Stimulated activated naive CD8-positive, alpha-beta T cell treated with anti-CD3 and anti-CD28 coated beads, Interleukin-15, amount 100 ng/mL, for 72 hours (primary cell): ENCODE measurements around the gene CD276.
"Not testable (repeated sequence)": the region's sequence is repeated elsewhere in the genome, so short reads cannot be mapped to it uniquely, and the experiment has no call there.

Experiments used
- ATAC-seq: fragments of 150-1000 bp; cut with Tn5 transposase; 2 replicates; pipeline ENCODE4 v1.10.0; 2021; ENCODE audit warnings: mild to moderate bottlenecking, moderate library complexity
- DNase-seq, 2 donors: peaks; one replicate each; pipeline ENCODE4 v3.0.0; 2021 to 2022
- H3K27ac Mint-ChIP-seq, 2 donors: one replicate each; pipeline ENCODE4 v1.8.0; 2022; ENCODE audit warnings: mild to moderate bottlenecking in 2 of 2, mixed read lengths in 2 of 2, moderate library complexity in 2 of 2
- H3K27me3 Mint-ChIP-seq: one replicate; pipeline ENCODE4 v1.8.0; 2022; ENCODE audit warnings: mixed read lengths
- H3K4me1 Mint-ChIP-seq: one replicate; pipeline ENCODE4 v1.8.0; 2022; ENCODE audit warnings: mild to moderate bottlenecking, mixed read lengths
- H3K4me3 Mint-ChIP-seq, 2 donors: one replicate each; pipeline ENCODE4 v1.8.0; 2022; ENCODE audit warnings: mild to moderate bottlenecking in 2 of 2, mixed read lengths in 2 of 2, moderate library complexity in 1 of 2
- H3K9me3 Mint-ChIP-seq, 2 donors: one replicate each; pipeline ENCODE4 v1.8.0; 2022; ENCODE audit warnings: mixed read lengths in 2 of 2

Gene CD276

DNA sequence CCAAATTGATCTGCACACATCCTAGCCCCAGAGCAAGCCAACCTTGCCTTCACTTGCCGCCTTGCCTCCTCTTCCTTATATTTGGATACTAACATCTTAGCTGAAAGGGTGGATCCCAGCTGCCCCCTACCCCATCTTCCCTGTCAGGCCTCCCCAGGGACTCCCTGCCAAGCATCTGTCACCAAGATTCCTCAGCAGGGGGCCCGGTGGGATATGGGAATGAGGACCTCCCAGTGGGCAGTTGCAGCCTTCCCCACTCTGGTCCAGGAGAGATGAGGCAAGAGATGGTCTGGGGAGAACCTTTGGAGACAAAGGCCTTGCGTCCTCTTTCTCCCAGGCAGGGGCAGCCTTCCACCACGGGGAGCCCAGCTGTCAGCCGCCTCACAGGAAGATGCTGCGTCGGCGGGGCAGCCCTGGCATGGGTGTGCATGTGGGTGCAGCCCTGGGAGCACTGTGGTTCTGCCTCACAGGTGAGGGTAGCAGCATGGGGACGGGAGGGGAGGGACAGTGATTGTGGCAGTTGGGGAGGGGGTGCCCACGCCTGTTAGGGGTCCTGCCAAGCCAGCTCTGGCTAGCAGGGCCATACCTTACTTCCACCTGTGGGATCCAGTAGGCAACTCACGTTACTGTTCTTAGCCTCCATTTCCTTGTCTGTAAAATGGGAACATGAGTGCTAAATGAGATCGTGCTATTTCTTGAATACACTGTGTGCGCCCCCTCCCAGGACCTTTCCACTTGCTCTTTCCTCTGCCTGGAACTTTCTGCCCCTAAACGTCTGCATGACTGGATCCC, 15.3 kb downstream of the CD276 start:
- ATAC-seq (no peak), DNase-seq (no peak)
- H3K4me1 Mint-ChIP-seq, result peaks cover 28% of the 10 kb centered on the region
- H3K27ac Mint-ChIP-seq, result peak overlapping the region in 1 of 2 donors; percentile 56
- H3K27me3 Mint-ChIP-seq, result peaks cover 89% of the 10 kb centered on the region
- H3K9me3 Mint-ChIP-seq, result no peaks in the 10 kb centered on the region
- no peak overlapping the region for H3K4me3 Mint-ChIP-seq

DNA sequence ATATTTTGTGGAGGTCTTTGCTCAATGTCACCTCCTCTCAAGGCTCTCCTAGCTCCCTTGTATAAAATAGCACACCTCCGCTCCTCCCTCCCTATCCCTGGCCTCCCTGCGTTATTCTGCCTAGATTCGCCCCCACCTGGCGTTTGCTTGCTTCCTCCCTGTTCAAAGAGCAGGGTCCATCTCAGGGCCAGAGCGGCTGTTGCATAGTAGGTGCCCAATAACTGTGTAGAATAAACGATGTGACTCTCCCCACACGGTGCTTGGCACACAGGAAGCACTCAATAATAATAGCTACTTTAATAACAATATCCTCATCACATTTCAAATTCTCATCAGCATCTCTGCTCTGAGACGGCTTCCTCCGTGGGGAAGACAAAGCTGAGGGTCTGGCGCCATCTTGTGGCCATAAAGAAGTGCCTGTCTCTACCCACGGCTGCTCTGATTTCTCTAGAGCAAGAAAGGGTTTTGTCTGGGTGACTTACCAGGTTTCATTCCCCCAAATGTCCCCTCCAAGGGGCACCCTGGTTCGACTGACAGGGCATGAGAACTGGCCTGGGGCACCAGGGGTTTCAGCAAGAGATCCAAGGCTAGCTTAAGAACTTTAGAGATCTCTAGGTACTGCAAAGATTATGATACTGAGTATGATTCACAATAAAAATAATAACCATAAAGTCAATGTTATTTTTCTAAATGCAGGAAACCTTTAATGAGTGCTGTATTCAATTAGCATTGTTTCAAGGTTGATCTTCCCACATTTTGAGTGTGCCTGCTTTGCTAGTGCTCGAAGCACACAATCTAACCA, 16.1 kb downstream of the CD276 start:
- no peak overlapping the region for H3K4me3 Mint-ChIP-seq
- peaks cover 33% of the 10 kb centered on the region for H3K4me1 Mint-ChIP-seq
- peak; percentile 52 for ATAC-seq
- H3K27ac Mint-ChIP-seq, result no peak overlapping the region
- peaks cover 89% of the 10 kb centered on the region for H3K27me3 Mint-ChIP-seq
- no peaks in the 10 kb centered on the region for H3K9me3 Mint-ChIP-seq
- DNase-seq, result peak; percentile 71 to 73

DNA sequence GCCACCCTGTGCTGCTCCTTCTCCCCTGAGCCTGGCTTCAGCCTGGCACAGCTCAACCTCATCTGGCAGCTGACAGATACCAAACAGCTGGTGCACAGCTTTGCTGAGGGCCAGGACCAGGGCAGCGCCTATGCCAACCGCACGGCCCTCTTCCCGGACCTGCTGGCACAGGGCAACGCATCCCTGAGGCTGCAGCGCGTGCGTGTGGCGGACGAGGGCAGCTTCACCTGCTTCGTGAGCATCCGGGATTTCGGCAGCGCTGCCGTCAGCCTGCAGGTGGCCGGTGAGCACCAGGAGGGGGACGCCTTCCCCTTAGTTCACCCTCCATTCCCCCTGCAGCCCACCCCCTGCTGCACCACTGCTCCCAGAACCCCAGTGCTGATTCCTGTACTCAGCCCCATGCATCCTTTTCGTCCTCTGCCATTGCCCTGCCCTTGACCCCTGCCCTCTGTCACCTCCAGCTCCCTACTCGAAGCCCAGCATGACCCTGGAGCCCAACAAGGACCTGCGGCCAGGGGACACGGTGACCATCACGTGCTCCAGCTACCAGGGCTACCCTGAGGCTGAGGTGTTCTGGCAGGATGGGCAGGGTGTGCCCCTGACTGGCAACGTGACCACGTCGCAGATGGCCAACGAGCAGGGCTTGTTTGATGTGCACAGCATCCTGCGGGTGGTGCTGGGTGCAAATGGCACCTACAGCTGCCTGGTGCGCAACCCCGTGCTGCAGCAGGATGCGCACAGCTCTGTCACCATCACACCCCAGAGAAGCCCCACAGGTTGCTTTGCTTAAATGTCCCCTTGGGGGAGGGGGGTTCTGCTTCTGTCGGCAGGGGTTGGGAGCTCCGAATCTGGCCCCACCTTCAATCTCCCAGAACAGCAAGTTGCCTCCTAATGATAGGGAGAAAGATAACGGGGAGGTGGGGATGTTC, 18.4 kb downstream of the CD276 start:
- not testable (repeated sequence) for H3K4me3 Mint-ChIP-seq, ATAC-seq, DNase-seq, H3K9me3 Mint-ChIP-seq
- Mint-ChIP-seq H3K27ac (peak overlapping the region in 1 of 2 donors; percentile 24), H3K4me1 (peaks cover 18% of the 10 kb centered on the region), H3K27me3 (peaks cover 75% of the 10 kb centered on the region)

DNA sequence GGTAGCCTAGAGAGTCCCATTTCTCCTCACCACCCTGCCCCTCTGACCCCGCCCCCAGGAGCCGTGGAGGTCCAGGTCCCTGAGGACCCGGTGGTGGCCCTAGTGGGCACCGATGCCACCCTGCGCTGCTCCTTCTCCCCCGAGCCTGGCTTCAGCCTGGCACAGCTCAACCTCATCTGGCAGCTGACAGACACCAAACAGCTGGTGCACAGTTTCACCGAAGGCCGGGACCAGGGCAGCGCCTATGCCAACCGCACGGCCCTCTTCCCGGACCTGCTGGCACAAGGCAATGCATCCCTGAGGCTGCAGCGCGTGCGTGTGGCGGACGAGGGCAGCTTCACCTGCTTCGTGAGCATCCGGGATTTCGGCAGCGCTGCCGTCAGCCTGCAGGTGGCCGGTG, 19.4 kb downstream of the CD276 start:
- H3K27me3 Mint-ChIP-seq, result peaks cover 65% of the 10 kb centered on the region
- not testable (repeated sequence) for ATAC-seq

DNA sequence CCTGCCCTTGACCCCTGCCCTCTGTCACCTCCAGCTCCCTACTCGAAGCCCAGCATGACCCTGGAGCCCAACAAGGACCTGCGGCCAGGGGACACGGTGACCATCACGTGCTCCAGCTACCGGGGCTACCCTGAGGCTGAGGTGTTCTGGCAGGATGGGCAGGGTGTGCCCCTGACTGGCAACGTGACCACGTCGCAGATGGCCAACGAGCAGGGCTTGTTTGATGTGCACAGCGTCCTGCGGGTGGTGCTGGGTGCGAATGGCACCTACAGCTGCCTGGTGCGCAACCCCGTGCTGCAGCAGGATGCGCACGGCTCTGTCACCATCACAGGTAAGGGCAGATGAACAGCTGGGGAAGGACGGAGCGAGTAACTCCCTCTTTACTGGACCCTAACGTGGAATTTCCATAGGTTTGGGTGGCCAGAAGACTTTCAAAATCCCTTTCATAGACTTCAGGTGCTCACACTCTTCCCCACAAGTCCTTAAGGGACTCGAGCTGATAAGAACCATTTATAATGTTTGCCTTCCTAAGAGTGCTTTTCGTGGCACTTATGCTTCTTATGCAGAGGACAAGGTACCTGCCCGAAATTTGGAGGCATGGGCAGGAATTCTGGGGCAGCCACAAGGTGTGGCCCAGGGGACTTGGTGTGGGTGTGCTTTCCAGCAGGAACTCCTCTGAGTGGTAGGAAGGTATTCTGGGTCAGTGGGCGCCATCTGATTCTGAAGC, 20.1 kb downstream of the CD276 start:
- H3K4me1 Mint-ChIP-seq, result peaks cover 11% of the 10 kb centered on the region
- DNase-seq, ATAC-seq, H3K27ac Mint-ChIP-seq, H3K4me3 Mint-ChIP-seq, H3K9me3 Mint-ChIP-seq: not testable (repeated sequence)
- H3K27me3 Mint-ChIP-seq, result peaks cover 58% of the 10 kb centered on the region

More for the DNA sequence above, 19.4 kb downstream of the CD276 start:
- H3K27ac Mint-ChIP-seq, H3K4me3 Mint-ChIP-seq, DNase-seq, H3K9me3 Mint-ChIP-seq: not testable (repeated sequence)
- peaks cover 11% of the 10 kb centered on the region for H3K4me1 Mint-ChIP-seq

DNA sequence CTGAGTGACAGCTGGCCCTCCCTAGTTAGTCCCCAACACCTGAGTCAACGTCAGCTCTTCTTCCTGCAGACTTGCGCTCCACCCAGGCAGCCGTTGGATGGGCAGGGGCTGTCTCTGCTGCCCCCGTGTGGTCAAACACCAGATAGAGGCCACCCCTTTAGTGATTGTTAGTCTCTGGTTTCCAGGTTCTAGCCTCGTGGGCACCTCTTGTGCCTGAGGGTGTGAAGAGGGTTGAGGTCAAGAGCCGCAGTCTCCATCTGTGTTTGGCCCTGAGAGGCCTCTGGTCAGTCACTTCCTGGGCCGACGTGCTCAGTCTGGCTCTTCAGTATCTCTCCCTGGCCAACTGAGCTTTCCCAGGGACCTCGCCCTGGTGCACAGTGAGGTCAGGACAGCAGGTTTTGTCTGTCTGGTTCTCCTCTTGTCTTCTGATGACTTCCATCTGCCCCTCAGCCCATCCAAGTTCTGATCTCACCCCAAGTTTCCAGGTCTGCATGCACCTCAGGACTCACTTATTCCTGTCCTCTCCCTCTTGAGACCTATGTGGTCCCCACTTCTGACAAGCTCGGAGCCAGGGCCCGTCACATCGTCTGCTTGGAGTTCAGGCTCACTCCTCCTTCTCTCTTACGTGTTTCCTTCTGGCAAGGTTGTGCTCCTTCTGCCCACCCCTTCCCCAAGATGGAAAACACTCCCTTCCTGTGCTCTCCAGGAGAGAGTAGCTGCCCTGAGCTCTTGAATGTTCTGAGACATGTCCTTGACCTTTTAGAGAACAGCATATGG, 20.9 kb downstream of the CD276 start:
- Mint-ChIP-seq H3K9me3 (no peaks in the 10 kb centered on the region), H3K27ac (peak overlapping the region in 1 of 2 donors; percentile 64), H3K27me3 (peaks cover 50% of the 10 kb centered on the region), H3K4me1 (peaks cover 8% of the 10 kb centered on the region), H3K4me3 (no peak overlapping the region)
- peak; percentile 78 for ATAC-seq
- DNase-seq, result peak; percentile 62 to 66

DNA sequence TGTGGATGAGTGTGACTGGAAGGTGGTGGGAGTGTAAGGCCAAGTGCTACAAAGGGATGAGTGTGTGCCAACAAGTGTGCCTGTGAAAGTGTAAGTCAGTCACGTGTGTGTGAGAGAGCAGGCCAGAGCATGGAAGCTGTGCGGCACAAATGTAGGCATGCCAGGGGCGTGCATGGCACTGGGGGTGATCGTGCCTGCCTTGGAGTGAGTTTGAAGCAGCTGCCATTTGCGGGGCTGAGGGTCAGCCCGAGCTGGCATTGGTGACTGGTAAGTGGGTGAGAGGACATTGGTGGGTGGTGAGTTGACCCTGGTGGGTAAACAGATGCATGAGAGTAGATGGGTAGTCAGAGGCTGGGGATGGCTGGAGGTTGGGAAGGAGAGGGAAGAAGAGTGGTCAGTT, 24.5 kb downstream of the CD276 start:
- Mint-ChIP-seq H3K4me1 (peaks cover 5% of the 10 kb centered on the region), H3K27ac (no peak overlapping the region), H3K4me3 (no peak overlapping the region), H3K27me3 (peaks cover 23% of the 10 kb centered on the region), H3K9me3 (no peaks in the 10 kb centered on the region)
- DNase-seq, result no peak
- ATAC-seq, result no peak

DNA sequence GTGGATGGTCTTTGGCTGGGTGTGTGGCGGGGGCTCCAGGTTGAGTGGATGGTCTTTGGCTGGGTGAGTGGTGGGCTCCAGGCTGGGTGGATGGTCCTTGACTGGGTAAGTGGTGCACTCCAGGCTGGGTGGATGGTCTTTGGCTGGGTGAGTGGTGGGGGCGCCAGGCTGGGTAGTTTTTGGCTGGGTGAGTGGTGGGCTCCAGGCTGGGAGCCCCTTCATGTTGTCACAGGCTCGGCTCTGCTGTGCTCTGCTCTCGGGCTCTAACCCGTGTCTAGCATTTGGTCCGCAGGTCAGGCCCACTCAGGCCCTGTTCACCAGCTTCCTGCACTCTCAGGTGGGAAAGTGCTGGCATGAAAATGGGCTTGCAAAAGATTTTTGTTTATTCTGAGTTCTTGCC, 25.1 kb downstream of the CD276 start:
- H3K27me3 Mint-ChIP-seq, result peaks cover 21% of the 10 kb centered on the region
- no peak overlapping the region for H3K4me3 Mint-ChIP-seq
- DNase-seq, result no peak
- peaks cover 5% of the 10 kb centered on the region for H3K4me1 Mint-ChIP-seq
- H3K27ac Mint-ChIP-seq, result peak overlapping the region in 1 of 2 donors; percentile 32
- H3K9me3 Mint-ChIP-seq, result no peaks in the 10 kb centered on the region
- ATAC-seq, result no peak

DNA sequence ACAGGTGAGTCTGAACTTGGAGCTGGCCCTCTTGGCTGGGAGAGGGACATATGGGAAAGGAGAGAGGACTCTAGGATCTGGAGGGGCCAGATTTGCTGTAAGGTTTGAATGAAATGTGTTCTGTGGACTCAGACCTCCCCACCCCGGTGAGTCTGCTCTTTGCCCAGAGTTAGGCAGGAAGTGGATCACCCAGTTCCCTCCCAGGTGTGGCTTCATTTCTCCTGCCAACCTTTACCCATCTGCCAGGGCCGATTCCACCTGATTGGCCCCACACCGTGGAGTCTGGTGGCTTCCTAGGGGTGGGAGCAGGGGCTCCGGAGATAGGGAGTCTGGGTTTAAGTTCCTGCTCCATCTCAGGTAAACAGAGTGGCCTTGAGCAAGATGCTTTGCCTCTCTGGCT, 25.5 kb downstream of the CD276 start:
- Mint-ChIP-seq H3K9me3 (no peaks in the 10 kb centered on the region), H3K4me1 (peaks cover 4% of the 10 kb centered on the region), H3K27ac (no peak overlapping the region), H3K4me3 (no peak overlapping the region), H3K27me3 (peaks cover 18% of the 10 kb centered on the region)
- DNase-seq (no peak), ATAC-seq (no peak)

DNA sequence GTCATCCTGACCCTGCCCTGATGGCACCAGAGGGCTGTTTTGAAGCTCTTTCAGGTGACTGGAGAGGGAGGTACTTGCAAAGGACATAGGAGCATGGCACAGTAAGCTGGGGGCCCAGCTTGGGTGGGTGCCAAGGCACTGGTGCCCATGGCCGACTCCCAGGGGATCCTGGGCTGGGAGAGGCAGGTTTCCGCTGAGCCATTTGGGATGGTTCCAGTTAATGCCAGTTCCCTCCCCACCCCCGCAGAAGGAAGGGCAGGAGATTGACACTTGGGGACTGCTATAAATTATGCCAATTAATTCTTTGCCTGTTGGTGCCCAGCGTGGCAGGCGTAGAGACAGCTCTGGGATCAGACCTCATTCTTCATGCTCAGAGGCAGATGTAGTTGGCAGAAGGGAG, 26.1 kb downstream of the CD276 start:
- Mint-ChIP-seq H3K9me3 (no peaks in the 10 kb centered on the region), H3K4me1 (no peaks in the 10 kb centered on the region), H3K4me3 (no peak overlapping the region), H3K27ac (peak overlapping the region in 1 of 2 donors; percentile 8), H3K27me3 (peaks cover 11% of the 10 kb centered on the region)
- ATAC-seq (no peak), DNase-seq (no peak)

- Mint-ChIP-seq H3K27ac (no peak overlapping the region), H3K9me3 (no peaks in the 10 kb centered on the region), H3K4me3 (no peak overlapping the region), H3K4me1 (no peaks in the 10 kb centered on the region), H3K27me3 (peaks cover 7% of the 10 kb centered on the region)
- no peak for ATAC-seq
- DNase-seq, result no peak
These were observed 27.3 kb downstream of the CD276 start for GRCh38 chr15:73711526-73711925.

GRCh38 chr15:73712107-73712506, 27.9 kb downstream of the CD276 start:
- Mint-ChIP-seq H3K27ac (no peak overlapping the region), H3K4me3 (no peak overlapping the region), H3K4me1 (no peaks in the 10 kb centered on the region), H3K27me3 (peaks cover 7% of the 10 kb centered on the region), H3K9me3 (no peaks in the 10 kb centered on the region)
- ATAC-seq (no peak), DNase-seq (no peak)

DNA sequence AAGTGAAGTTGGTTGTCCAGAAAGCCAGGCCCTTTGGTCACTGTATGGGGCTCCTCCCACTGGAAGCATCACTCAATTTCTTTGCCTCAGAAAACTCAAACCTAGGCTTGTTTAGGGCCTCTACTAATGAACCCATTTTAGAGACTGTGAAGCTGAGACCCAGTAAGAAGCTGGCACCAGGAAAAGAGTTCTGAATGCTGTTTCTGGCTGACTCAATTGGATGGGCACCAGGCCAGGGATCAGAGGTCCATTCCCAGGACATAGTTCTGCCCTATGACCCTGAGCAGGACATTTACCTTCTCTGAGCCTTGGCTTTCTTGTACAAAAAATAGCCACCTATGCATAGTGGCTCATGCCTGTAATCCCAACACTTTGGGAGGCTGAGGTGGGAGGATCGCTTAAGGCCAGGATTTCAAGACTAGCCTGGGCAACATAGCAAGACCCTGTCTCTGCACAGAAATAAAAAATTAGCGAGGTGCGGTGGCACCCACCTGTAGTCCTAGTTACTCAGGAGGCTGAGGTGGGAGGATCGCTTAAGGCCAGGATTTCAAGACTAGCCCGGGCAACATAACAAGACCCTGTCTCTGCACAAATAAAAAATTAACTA, 30.6 kb downstream of the CD276 start:
- Mint-ChIP-seq H3K9me3 (no peaks in the 10 kb centered on the region), H3K27ac (no peak overlapping the region), H3K4me3 (no peak overlapping the region), H3K4me1 (no peaks in the 10 kb centered on the region), H3K27me3 (peaks cover 17% of the 10 kb centered on the region)
- no peak for DNase-seq
- ATAC-seq, result no peak

GRCh38 chr15:73715417-73715816, 31.2 kb downstream of the CD276 start:
- Mint-ChIP-seq H3K4me3 (no peak overlapping the region), H3K9me3 (no peaks in the 10 kb centered on the region), H3K27ac (peak overlapping the region in 1 of 2 donors; percentile 60), H3K27me3 (peaks cover 23% of the 10 kb centered on the region), H3K4me1 (no peaks in the 10 kb centered on the region)
- no peak for DNase-seq
- ATAC-seq, result no peak
